IPS DF 6.9 (cell line): ENCODE measurements around the gene XPNPEP2.

ENCODE experiments used
- DNase-seq: peaks from one replicate; pipeline ENCODE4 v3.0.0-alpha.2; 2013; ENCODE audit warnings: low read depth, low spot score
- H3K27ac ChIP-seq: one replicate; pipeline ENCODE4 v1.5.1; 2013; ENCODE audit warnings: low read length, control low read depth
- H3K27me3 ChIP-seq: 2 replicates; pipeline ENCODE4 v1.6.1; 2013; ENCODE audit warnings: mild to moderate bottlenecking, low read length; ENCODE audit not compliant: control insufficient read depth, insufficient read depth
- H3K36me3 ChIP-seq: 2 replicates; pipeline ENCODE4 v1.6.1; 2013; ENCODE audit warnings: low read length; ENCODE audit not compliant: control insufficient read depth, insufficient read depth
- H3K4me1 ChIP-seq: 2 replicates; pipeline ENCODE4 v1.6.1; 2013; ENCODE audit warnings: low read length; ENCODE audit not compliant: control insufficient read depth, insufficient read depth
- H3K4me3 ChIP-seq: 2 replicates; pipeline ENCODE4 v1.5.1; 2013; ENCODE audit warnings: mild to moderate bottlenecking, low read length
- H3K9me3 ChIP-seq: 2 replicates; pipeline ENCODE4 v1.6.1; 2013; ENCODE audit warnings: low read length, inconsistent platforms; ENCODE audit not compliant: control insufficient read depth, insufficient read depth
- WGBS: extraction: QIAGEN DNeasy Blood & Tissue Kit; methylation state at CpG from one replicate; pipeline ENCODE4 v1.1.7; 2013; ENCODE audit warnings: mixed read lengths, missing lambda C conversion rate; ENCODE audit not compliant: insufficient read length, insufficient coverage; 5-methylcytosine and 5-hydroxymethylcytosine counted together

Gene XPNPEP2

DNA sequence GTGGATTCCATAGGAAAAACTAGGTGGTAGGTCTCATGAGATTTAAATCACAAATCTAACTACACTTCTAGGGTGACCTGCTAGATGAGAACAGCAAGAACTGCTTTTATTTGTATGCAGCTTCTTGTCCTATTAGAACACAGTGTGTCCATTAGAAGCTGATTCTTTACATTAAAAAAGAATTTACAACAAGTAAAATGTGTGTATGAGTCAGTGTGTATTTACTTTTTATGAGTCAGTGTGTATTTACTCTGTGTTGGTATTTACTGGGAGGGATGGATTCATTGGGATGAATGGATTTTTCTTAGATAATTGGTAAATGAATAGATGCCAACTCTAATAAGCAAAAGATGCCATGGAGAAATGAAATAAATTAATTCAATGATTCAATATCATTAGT, 40.6 kb upstream of the XPNPEP2 start:
- no peaks in the 10 kb centered on the region for H3K27me3 ChIP-seq
- H3K27ac ChIP-seq: no peak overlapping the region
- no peaks in the 10 kb centered on the region for H3K36me3 ChIP-seq
- H3K4me3 ChIP-seq: no peak overlapping the region
- DNase-seq: no peak
- H3K4me1 ChIP-seq: peaks cover 1% of the 10 kb centered on the region; the same call in 1 of the 2 replicates
- no peaks in the 10 kb centered on the region for H3K9me3 ChIP-seq

- Histone ChIP-seq H3K36me3 (no peaks in the 10 kb centered on the region), H3K4me1 (no peaks in the 10 kb centered on the region), H3K4me3 (no peak overlapping the region), H3K9me3 (no peaks in the 10 kb centered on the region), H3K27ac (no peak overlapping the region), H3K27me3 (no peaks in the 10 kb centered on the region)
- WGBS: no CpG with 5 or more reads among the region's 4 CpGs
- DNase-seq: no peak
Observed at GRCh38 chrX:129700536-129700935, 38.2 kb upstream of the XPNPEP2 start.

- Histone ChIP-seq H3K9me3 (no peaks in the 10 kb centered on the region), H3K4me1 (no peaks in the 10 kb centered on the region), H3K36me3 (no peaks in the 10 kb centered on the region), H3K27me3 (no peaks in the 10 kb centered on the region), H3K4me3 (no peak overlapping the region), H3K27ac (no peak overlapping the region)
- no peak for DNase-seq
- no CpG with 5 or more reads among the region's 8 CpGs for WGBS
Observed at GRCh38 chrX:129701624-129702069, 37.1 kb upstream of the XPNPEP2 start.

- Histone ChIP-seq H3K36me3 (no peaks in the 10 kb centered on the region), H3K27ac (no peak overlapping the region), H3K4me1 (no peaks in the 10 kb centered on the region), H3K4me3 (no peak overlapping the region), H3K9me3 (no peaks in the 10 kb centered on the region), H3K27me3 (no peaks in the 10 kb centered on the region)
- DNase-seq: no peak
- no CpG with 5 or more reads among the region's 2 CpGs for WGBS
Observed at GRCh38 chrX:129704491-129704890, 34.3 kb upstream of the XPNPEP2 start.

- Histone ChIP-seq H3K4me1 (no peaks in the 10 kb centered on the region), H3K27me3 (no peaks in the 10 kb centered on the region), H3K36me3 (no peaks in the 10 kb centered on the region), H3K27ac (no peak overlapping the region), H3K9me3 (no peaks in the 10 kb centered on the region), H3K4me3 (no peak overlapping the region)
- DNase-seq: no peak
- no CpG with 5 or more reads among the region's 4 CpGs for WGBS
Observed at GRCh38 chrX:129705377-129705925, 33.3 kb upstream of the XPNPEP2 start.

- H3K36me3 ChIP-seq: no peaks in the 10 kb centered on the region
- no peaks in the 10 kb centered on the region for H3K9me3 ChIP-seq
- no peaks in the 10 kb centered on the region for H3K4me1 ChIP-seq
- H3K4me3 ChIP-seq: no peak overlapping the region
- H3K27me3 ChIP-seq: no peaks in the 10 kb centered on the region
- DNase-seq: no peak
- WGBS: no CpG with 5 or more reads among the region's 4 CpGs
- H3K27ac ChIP-seq: no peak overlapping the region
Observed at GRCh38 chrX:129705988-129706387, 32.8 kb upstream of the XPNPEP2 start.

- no peaks in the 10 kb centered on the region for H3K27me3 ChIP-seq
- no peaks in the 10 kb centered on the region for H3K4me1 ChIP-seq
- H3K4me3 ChIP-seq: no peak overlapping the region
- H3K9me3 ChIP-seq: no peaks in the 10 kb centered on the region
- no CpG with 5 or more reads among the region's 7 CpGs for WGBS
- no peak for DNase-seq
- no peak overlapping the region for H3K27ac ChIP-seq
- no peaks in the 10 kb centered on the region for H3K36me3 ChIP-seq
Observed at GRCh38 chrX:129706400-129707072, 32.2 kb upstream of the XPNPEP2 start.

DNA sequence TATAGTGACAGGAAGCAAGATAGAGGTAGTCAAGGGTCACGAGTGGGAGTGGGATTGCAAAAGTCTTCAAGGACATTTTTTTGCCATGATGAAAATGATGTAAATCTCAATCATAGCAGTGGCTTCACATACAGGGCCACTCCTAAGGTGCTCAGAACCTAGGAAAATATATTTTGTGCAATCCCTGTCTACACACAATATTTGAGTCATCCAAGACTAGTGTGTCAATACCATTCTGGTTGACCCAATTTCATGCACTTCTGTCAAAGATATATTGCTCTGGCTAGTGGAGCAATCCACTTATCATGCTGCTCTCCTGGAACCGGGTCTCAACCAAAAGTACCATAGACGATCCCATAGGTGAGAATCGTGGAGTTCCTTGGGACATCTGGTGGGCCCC, 24.2 kb upstream of the XPNPEP2 start:
- Histone ChIP-seq H3K4me3 (no peak overlapping the region), H3K9me3 (no peaks in the 10 kb centered on the region), H3K4me1 (peaks cover 4% of the 10 kb centered on the region), H3K27me3 (no peaks in the 10 kb centered on the region), H3K27ac (no peak overlapping the region), H3K36me3 (no peaks in the 10 kb centered on the region)
- DNase-seq: no peak
- WGBS: no CpG with 5 or more reads among the region's 4 CpGs

DNA sequence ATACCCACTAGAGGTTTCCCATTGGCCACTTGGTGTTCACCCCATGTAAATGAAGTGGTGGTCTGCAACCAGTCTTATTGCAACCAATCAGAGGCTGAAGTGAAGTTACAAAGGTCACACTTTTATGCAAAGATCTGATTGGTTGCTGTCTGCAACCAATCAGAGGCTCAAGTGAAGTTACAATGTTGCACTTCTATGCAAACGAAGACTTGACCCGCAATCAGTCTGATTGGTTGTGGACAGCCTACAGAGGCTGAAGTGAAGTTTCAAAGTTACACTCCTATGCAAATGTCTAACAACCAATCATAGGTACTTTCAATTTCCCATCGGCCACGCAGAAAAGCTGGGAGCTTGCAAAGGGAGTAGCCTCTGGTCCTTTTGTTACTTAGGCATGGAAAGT, 22.3 kb upstream of the XPNPEP2 start:
- no peak for DNase-seq
- no peak overlapping the region for H3K27ac ChIP-seq
- peaks cover 4% of the 10 kb centered on the region for H3K4me1 ChIP-seq
- H3K36me3 ChIP-seq: no peaks in the 10 kb centered on the region
- H3K27me3 ChIP-seq: no peaks in the 10 kb centered on the region
- no peak overlapping the region for H3K4me3 ChIP-seq
- WGBS: no CpG with 5 or more reads among the region's 4 CpGs
- no peaks in the 10 kb centered on the region for H3K9me3 ChIP-seq

DNA sequence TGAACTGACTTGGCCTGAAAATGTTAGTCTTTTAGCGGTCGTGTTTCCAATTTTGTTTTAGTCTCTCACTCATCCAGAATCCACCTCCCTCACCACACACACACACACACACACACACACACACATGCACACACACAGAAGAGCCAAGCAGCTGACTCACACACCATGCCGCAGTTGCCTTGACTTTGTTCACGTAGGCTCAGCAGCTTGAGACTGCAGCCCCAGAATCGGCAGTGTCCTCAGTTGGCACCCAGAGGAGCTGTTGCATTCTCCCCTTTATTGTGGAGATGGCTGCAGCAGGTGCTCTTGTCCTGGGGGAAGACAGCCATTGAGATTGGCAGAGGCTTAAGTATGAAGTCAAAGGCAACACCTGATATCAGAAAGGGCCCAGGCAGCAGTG, 20.9 kb upstream of the XPNPEP2 start:
- Histone ChIP-seq H3K4me3 (no peak overlapping the region), H3K36me3 (no peaks in the 10 kb centered on the region), H3K4me1 (peaks cover 4% of the 10 kb centered on the region), H3K27ac (no peak overlapping the region), H3K27me3 (no peaks in the 10 kb centered on the region), H3K9me3 (no peaks in the 10 kb centered on the region)
- DNase-seq: no peak
- no CpG with 5 or more reads among the region's 5 CpGs for WGBS

DNA sequence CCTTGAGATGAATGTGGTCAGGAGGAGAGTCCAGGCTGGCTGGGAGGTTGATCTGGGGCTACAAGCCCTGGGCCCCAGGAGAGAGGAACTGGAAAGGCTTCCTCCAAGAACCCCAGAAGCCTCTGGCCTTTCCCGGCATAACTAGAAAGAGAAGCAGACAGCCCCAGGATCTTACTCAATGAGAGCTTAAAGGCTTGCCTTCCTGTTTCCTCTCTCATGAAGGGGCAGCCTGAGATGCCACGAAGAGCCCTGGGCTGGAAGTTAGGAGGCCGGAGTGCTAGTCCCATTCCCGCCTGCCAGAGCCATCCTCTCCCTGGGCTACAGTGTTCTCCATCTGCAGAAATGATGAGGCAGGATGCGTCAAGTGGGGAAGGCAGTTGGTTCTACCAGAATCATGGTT, 20.1 kb upstream of the XPNPEP2 start:
- WGBS: no CpG with 5 or more reads among the region's 5 CpGs
- no peak for DNase-seq
- Histone ChIP-seq H3K27me3 (no peaks in the 10 kb centered on the region), H3K36me3 (no peaks in the 10 kb centered on the region), H3K4me1 (peaks cover 4% of the 10 kb centered on the region), H3K9me3 (no peaks in the 10 kb centered on the region), H3K27ac (no peak overlapping the region), H3K4me3 (no peak overlapping the region)
